HCT116 (cell line): ENCODE measurements around the gene SPATA16. TPM values are rescaled to one million over a fixed set of nuclear protein-coding genes. Genes with fewer than 3 reads are reported as not detected.

Source experiments
- ATAC-seq: fragments of 200-7000 bp; cut with Tn5 transposase; 2 replicates; pipeline ENCODE4 v1.9.1; 2020; ENCODE audit warnings: mild to moderate bottlenecking, moderate library complexity
- BruUV-seq: library from RNA; stranded (reverse); fragments of 400-500 nt; replicated peaks from 2 replicates; lab custom pipeline; 2021; lab: Mats Ljungman, UMichigan
- CTCF ChIA-PET: fragments of 300-600 bp; sonication (Branson Sonifier 250); formaldehyde crosslinking; loops from one replicate; lab custom pipeline; 2021; ENCODE audit warnings: antibody characterized with exemption; lab: Charles Lee
- POLR2A ChIA-PET: fragments of 300-600, 350-600 bp; sonication (Branson Sonifier 250); formaldehyde crosslinking; loops from one replicate; lab custom pipeline; 2021; ENCODE audit warnings: antibody characterized with exemption; lab: Charles Lee
- RAD21 ChIA-PET, 2 experiments: fragments of 300-600 bp; sonication (Branson Sonifier 250); formaldehyde crosslinking; loops; one replicate each; lab custom pipeline; 2023; ENCODE audit warnings: low total read pairs in 2 of 2; ENCODE audit not compliant: uncharacterized antibody in 2 of 2, unreplicated experiment in 2 of 2, low non-redundant PET in 1 of 2; lab: Charles Lee
- DNase-seq: peaks from one replicate; pipeline ENCODE4 v3.0.0-alpha.2; 2010; ENCODE audit warnings: low read depth, low spot score
- H2AFZ ChIP-seq: fragments of 200-600 bp; shearing (Covaris generic), sonication (generic); 2 replicates; pipeline ENCODE4 v1.6.1; 2017; ENCODE audit warnings: low read depth, mixed run types, mixed read lengths, antibody characterized with exemption, low read length; ENCODE audit not compliant: poor library complexity, severe bottlenecking
- H3K27ac ChIP-seq: 2 replicates; pipeline ENCODE4 v1.5.1; 2012; ENCODE audit warnings: low read depth, low read length
- H3K27me3 ChIP-seq: fragments of 200-600 bp; sonication (generic); 2 replicates; pipeline ENCODE4 v1.6.1; 2016; ENCODE audit warnings: mixed run types, low read length, mixed read lengths; ENCODE audit not compliant: insufficient read depth
- H3K36me3 ChIP-seq, 2 experiments: fragments of 200-500 bp in 1 of 2; fragments of 200-600 bp in 1 of 2; sonication (Bioruptor generic) in 1 of 2; sonication (generic) in 1 of 2; 2 replicates each; pipeline versions ENCODE4 v1.5.1 to v1.6.1; 2014 to 2016; ENCODE audit warnings: low read length in 2 of 2, inconsistent platforms in 1 of 2, mixed read lengths in 1 of 2, mixed run types in 1 of 2; ENCODE audit not compliant: insufficient read depth in 2 of 2, control insufficient read depth in 1 of 2
- H3K4me1 ChIP-seq, 2 experiments: fragments of 200-600 bp in 1 of 2; sonication (generic) in 1 of 2; 2 replicates each; pipeline versions ENCODE4 v1.5.1 to v1.6.1; 2012 to 2017; ENCODE audit warnings: low read length in 2 of 2, inconsistent platforms in 1 of 2, mild to moderate bottlenecking in 1 of 2, mixed read lengths in 1 of 2, mixed run types in 1 of 2, moderate library complexity in 1 of 2; ENCODE audit not compliant: insufficient read depth in 2 of 2, control insufficient read depth in 1 of 2
- H3K4me2 ChIP-seq: fragments of 200-600 bp; sonication (generic); 2 replicates; pipeline ENCODE4 v1.6.1; 2017; ENCODE audit warnings: mixed run types, low read length, mixed read lengths
- H3K4me3 ChIP-seq, 2 experiments: fragments of 200-600 bp in 1 of 2; sonication (generic) in 1 of 2; replicated peaks in 1 of 2; 2 replicates each; pipeline ENCODE4 v1.5.1; 2011 to 2016; ENCODE audit warnings: low read length in 2 of 2, control low read depth in 1 of 2, low read depth in 1 of 2, mild to moderate bottlenecking in 1 of 2, mixed read lengths in 1 of 2, mixed run types in 1 of 2
- H3K79me2 ChIP-seq: fragments of 200-600 bp; sonication (generic); 2 replicates; pipeline ENCODE4 v1.6.1; 2017; ENCODE audit warnings: mild to moderate bottlenecking, mixed run types, low read length, moderate library complexity, mixed read lengths; ENCODE audit not compliant: insufficient read depth
- H3K9ac ChIP-seq: fragments of 200-600 bp; sonication (generic); 2 replicates; pipeline ENCODE4 v1.6.1; 2016; ENCODE audit warnings: low read length, mixed read lengths
- H3K9me2 ChIP-seq: fragments of 200-600 bp; sonication (generic), shearing (Covaris generic); 2 replicates; pipeline ENCODE4 v1.6.1; 2017; ENCODE audit warnings: mixed run types, mild to moderate bottlenecking, moderate library complexity; ENCODE audit not compliant: insufficient read depth
- H3K9me3 ChIP-seq, 2 experiments: fragments of 200-500 bp in 1 of 2; fragments of 200-600 bp in 1 of 2; sonication (Bioruptor generic) in 1 of 2; sonication (generic) in 1 of 2; 2 replicates each; pipeline ENCODE4 v1.6.1; 2014 to 2017; ENCODE audit warnings: low read length in 2 of 2, mixed read lengths in 2 of 2, inconsistent platforms in 1 of 2, low read depth in 1 of 2, mild to moderate bottlenecking in 1 of 2, mixed run types in 1 of 2, moderate library complexity in 1 of 2; ENCODE audit not compliant: control insufficient read depth in 1 of 2, insufficient read depth in 1 of 2
- H4K20me1 ChIP-seq: fragments of 200-600 bp; sonication (generic), shearing (Covaris generic); 2 replicates; pipeline ENCODE4 v1.6.1; 2017; ENCODE audit warnings: mixed run types, mild to moderate bottlenecking, moderate library complexity; ENCODE audit not compliant: insufficient read depth
- ATF3 ChIP-seq: IDR thresholded peaks from 2 replicates; pipeline ENCODE4 v1.6.1; 2012
- CBX3 ChIP-seq: IDR thresholded peaks from 2 replicates; pipeline ENCODE4 v1.6.1; 2012; ENCODE audit warnings: low read depth
- ELF1 ChIP-seq: IDR thresholded peaks from 2 replicates; pipeline ENCODE4 v1.6.1; 2012; ENCODE audit warnings: low read depth, borderline replicate concordance
- EZH2phosphoT487 ChIP-seq: fragments of 200-600 bp; IDR thresholded peaks from 2 replicates; pipeline ENCODE4 v1.6.1; 2018; ENCODE audit warnings: antibody characterized with exemption, borderline replicate concordance
- FOSL1 ChIP-seq: IDR thresholded peaks from 2 replicates; pipeline ENCODE4 v1.6.1; 2012; ENCODE audit warnings: low read depth
- JUND ChIP-seq: IDR thresholded peaks from 2 replicates; pipeline ENCODE4 v1.6.1; 2012
- POLR2A ChIP-seq: IDR thresholded peaks from 2 replicates; pipeline ENCODE4 v1.7.0; 2011; ENCODE audit warnings: borderline replicate concordance; ENCODE audit not compliant: insufficient read depth, insufficient read length; ENCODE audit errors: extremely low read depth
- RAD21 ChIP-seq: IDR thresholded peaks from 2 replicates; pipeline ENCODE4 v1.6.1; 2012; ENCODE audit warnings: low read depth, mild to moderate bottlenecking
- SIN3A ChIP-seq: IDR thresholded peaks from 2 replicates; pipeline ENCODE4 v1.6.1; 2012; ENCODE audit warnings: low read depth
- SP1 ChIP-seq: IDR thresholded peaks from 2 replicates; pipeline ENCODE4 v1.6.1; 2012; ENCODE audit warnings: low read depth
- SRF ChIP-seq: IDR thresholded peaks from 2 replicates; pipeline ENCODE4 v1.6.1; 2012; ENCODE audit warnings: low read depth
- YY1 ChIP-seq: IDR thresholded peaks from 2 replicates; pipeline ENCODE4 v1.6.1; 2011; ENCODE audit warnings: low read length, low read depth, moderate library complexity, mild to moderate bottlenecking; ENCODE audit not compliant: insufficient replicate concordance; ENCODE audit errors: extremely low read depth
- ZFX ChIP-seq: fragments of 450-650 bp; IDR thresholded peaks from 2 replicates; pipeline ENCODE4 v1.6.1; 2017
- ZNF274 ChIP-seq: fragments of 200-500 bp; sonication (Bioruptor generic); IDR thresholded peaks from 2 replicates; pipeline ENCODE4 v1.6.1; 2014; ENCODE audit warnings: mild to moderate bottlenecking, low read depth, low read length, inconsistent platforms
- intact Hi-C: fragments of 100-400 bp; cut with micrococcal nuclease; formaldehyde crosslinking; loops from 2 replicates; pipeline ENCODE4 v1.10.0; 2022
- total RNA-seq: library from RNA; stranded (reverse); gene quantifications from one replicate; pipeline ENCODE4 v1.2.1, GENCODE V29; 2021; ENCODE audit not compliant: unreplicated experiment
- TF ChIP-seq, protein P1 (sequence below): IDR thresholded peaks from 2 replicates; pipeline ENCODE4 v1.6.1; 2012; ENCODE audit warnings: low read depth
- TF ChIP-seq, protein P2 (sequence below): IDR thresholded peaks from 2 replicates; pipeline ENCODE4 v1.6.1; 2012

The SPATA16 gene
- total RNA-seq, 1 experiment from 2014 or later: not detected

- TF ChIP-seq, protein P1, sequence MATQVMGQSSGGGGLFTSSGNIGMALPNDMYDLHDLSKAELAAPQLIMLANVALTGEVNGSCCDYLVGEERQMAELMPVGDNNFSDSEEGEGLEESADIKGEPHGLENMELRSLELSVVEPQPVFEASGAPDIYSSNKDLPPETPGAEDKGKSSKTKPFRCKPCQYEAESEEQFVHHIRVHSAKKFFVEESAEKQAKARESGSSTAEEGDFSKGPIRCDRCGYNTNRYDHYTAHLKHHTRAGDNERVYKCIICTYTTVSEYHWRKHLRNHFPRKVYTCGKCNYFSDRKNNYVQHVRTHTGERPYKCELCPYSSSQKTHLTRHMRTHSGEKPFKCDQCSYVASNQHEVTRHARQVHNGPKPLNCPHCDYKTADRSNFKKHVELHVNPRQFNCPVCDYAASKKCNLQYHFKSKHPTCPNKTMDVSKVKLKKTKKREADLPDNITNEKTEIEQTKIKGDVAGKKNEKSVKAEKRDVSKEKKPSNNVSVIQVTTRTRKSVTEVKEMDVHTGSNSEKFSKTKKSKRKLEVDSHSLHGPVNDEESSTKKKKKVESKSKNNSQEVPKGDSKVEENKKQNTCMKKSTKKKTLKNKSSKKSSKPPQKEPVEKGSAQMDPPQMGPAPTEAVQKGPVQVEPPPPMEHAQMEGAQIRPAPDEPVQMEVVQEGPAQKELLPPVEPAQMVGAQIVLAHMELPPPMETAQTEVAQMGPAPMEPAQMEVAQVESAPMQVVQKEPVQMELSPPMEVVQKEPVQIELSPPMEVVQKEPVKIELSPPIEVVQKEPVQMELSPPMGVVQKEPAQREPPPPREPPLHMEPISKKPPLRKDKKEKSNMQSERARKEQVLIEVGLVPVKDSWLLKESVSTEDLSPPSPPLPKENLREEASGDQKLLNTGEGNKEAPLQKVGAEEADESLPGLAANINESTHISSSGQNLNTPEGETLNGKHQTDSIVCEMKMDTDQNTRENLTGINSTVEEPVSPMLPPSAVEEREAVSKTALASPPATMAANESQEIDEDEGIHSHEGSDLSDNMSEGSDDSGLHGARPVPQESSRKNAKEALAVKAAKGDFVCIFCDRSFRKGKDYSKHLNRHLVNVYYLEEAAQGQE: no peak
- TF ChIP-seq, protein P2, sequence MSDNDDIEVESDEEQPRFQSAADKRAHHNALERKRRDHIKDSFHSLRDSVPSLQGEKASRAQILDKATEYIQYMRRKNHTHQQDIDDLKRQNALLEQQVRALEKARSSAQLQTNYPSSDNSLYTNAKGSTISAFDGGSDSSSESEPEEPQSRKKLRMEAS: no peak
- TF ChIP-seq SP1: no peak
- TF ChIP-seq ATF3: no peak
- no peak for TF ChIP-seq YY1
- no peak for TF ChIP-seq ZNF274
- no peak for TF ChIP-seq ELF1
- TF ChIP-seq POLR2A: no peak
- no peak for TF ChIP-seq CBX3
- no peak for TF ChIP-seq FOSL1
Observed at GRCh38 chr3:172876297-172876696, 264.7 kb downstream of the SPATA16 start (continued).

DNA sequence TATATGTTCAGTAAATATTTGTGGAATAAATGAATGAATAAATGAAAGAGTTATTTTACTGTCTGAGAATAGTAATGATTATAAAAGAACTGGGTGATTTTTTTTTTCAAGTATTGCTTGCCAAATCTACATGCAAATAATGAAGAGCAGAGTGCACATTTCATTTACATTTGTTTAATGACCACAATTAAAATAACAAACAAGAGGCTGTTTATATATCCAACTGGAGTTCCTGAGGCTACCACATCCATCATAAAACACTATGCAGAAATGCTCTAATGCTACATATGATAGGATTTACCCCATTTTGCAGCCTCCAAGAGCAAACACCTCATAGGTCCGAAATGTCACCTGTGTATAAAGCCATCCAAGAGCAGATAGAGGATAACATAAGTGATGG lies 266.0 kb downstream of the SPATA16 start:
- H3K27ac ChIP-seq: no peak overlapping the region
- no peaks in the 10 kb centered on the region for H3K27me3 ChIP-seq
- no peak overlapping the region for H3K4me2 ChIP-seq
- H3K9me2 ChIP-seq: no peaks in the 10 kb centered on the region
- H3K9ac ChIP-seq: no peak overlapping the region
- no peaks in the 10 kb centered on the region for H4K20me1 ChIP-seq
- BruUV-seq: no TSS peak
- ATAC-seq (no peak), DNase-seq (no peak)
- intact Hi-C loops: no loop called here
- ChIA-PET CTCF (no interaction called here), POLR2A (no interaction called here), RAD21 (interaction anchor here in 1 of 2 experiments (0.7 kb wide), 1 partner anchor 15 kb away, joined by 4 read pairs; no protein-coding TSS in a partner anchor)
- no peak for TF ChIP-seq ZFX
- no peak for TF ChIP-seq SRF
- no peak for TF ChIP-seq RAD21
- no peak for TF ChIP-seq SIN3A
- no peak for TF ChIP-seq ELF1
- TF ChIP-seq JUND: no peak
- TF ChIP-seq EZH2phosphoT487: no peak
- no peak for TF ChIP-seq ATF3
- no peak for TF ChIP-seq FOSL1
- no peaks in the 10 kb centered on the region for H3K4me1 ChIP-seq
- H3K4me3 ChIP-seq: no peak overlapping the region
- no peaks in the 10 kb centered on the region for H3K36me3 ChIP-seq
- no peak overlapping the region for H2AFZ ChIP-seq
- no peaks in the 10 kb centered on the region for H3K79me2 ChIP-seq
- H3K9me3 ChIP-seq: no peaks in the 10 kb centered on the region
